Stimulated activated naive B cell treated with anti-CD40 and anti-IgM and Interleukin-4, amounts not matched to agents 10 μg/mL and 1 μg/mL and 100 μg/mL, for 72 hours (primary cell): ENCODE data around the gene MGME1.

Experiments used
- ATAC-seq, 2 donors: fragments of 150-1000 bp; cut with Tn5 transposase; replicated peaks; 2 replicates each; pipeline ENCODE4 v1.10.0; 2021; ENCODE audit warnings: moderate library complexity in 1 of 2
- DNase-seq: peaks from one replicate; pipeline ENCODE4 v3.0.0; 2021
- H3K27ac Mint-ChIP-seq: one replicate; pipeline ENCODE4 v1.8.0; 2022; ENCODE audit warnings: mild to moderate bottlenecking, mixed read lengths
- H3K27me3 Mint-ChIP-seq, 2 donors: one replicate each; pipeline ENCODE4 v1.8.0; 2022; ENCODE audit warnings: mixed read lengths in 2 of 2
- H3K36me3 Mint-ChIP-seq, 2 donors: one replicate each; pipeline ENCODE4 v1.8.0; 2022; ENCODE audit warnings: mixed read lengths in 2 of 2, mild to moderate bottlenecking in 1 of 2
- H3K4me1 Mint-ChIP-seq, 2 donors: one replicate each; pipeline ENCODE4 v1.8.0; 2022; ENCODE audit warnings: mixed read lengths in 2 of 2, mild to moderate bottlenecking in 1 of 2
- H3K4me3 Mint-ChIP-seq, 2 donors: one replicate each; pipeline ENCODE4 v1.8.0; 2022; ENCODE audit warnings: mild to moderate bottlenecking in 2 of 2, mixed read lengths in 2 of 2, moderate library complexity in 1 of 2
- H3K9me3 Mint-ChIP-seq, 2 donors: one replicate each; pipeline ENCODE4 v1.8.0; 2022; ENCODE audit warnings: mixed read lengths in 2 of 2, mild to moderate bottlenecking in 1 of 2

Gene MGME1

DNA sequence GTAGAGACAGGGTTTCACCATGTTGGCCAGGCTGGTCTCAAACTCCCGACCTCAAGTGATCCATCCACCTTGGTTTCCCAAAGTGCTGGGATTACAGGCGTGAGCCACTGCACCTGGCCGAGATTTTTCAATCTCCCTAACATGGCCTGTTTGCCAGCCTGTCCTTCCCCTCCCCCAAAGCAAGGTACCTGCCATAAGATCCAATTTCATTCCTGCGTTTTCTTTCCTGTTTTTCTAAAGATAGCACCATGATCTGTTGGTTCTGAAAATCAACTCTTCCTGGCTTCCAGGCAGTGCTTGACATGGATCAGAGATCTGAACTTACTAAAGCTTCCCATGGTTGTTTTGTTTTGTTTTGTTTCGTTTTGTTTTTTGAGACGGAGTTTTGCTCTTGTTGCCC, 7.5 kb downstream of the MGME1 start:
- Mint-ChIP-seq H3K4me3 (no peak overlapping the region), H3K27ac (no peak overlapping the region), H3K4me1 (peaks cover 23 to 48% of the 10 kb centered on the region in 2 donors), H3K27me3 (no peaks in the 10 kb centered on the region), H3K36me3 (peaks cover 44 to 45% of the 10 kb centered on the region in 2 donors), H3K9me3 (no peaks in the 10 kb centered on the region)
- DNase-seq (no peak), ATAC-seq (no peak)

DNA sequence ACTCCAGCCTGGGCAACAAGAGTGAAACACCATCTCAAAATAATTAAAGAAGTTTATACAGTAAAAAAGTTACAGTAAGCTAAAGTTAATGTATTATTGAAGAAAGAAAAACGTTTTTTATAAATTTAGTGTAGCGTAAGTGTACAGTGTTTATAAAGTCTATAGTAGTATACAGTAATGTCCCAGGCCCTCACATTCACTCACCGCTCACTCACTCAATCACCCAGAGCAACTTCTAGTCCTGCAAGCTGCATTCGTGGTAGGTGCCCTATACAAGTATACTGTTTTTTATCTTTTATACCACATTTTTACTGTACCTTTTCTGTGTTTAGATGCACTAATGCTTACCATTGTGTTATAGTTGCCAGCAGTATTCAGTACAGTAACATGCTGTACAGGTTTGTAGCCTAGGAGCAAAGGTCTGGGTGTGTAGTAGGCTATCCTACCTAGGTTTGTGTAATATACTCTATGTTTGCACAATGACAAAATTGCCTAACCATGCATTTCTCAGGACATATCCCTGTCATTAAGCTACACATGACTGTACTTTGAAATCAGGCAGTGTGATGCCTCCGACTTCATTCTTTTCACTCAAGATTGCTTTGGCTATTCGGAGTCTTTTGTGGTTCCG, 16.7 kb downstream of the MGME1 start:
- Mint-ChIP-seq H3K4me1 (peaks cover 6 to 20% of the 10 kb centered on the region in 2 donors), H3K27ac (no peak overlapping the region), H3K9me3 (no peaks in the 10 kb centered on the region), H3K4me3 (no peak overlapping the region), H3K36me3 (peaks cover 21 to 46% of the 10 kb centered on the region in 2 donors), H3K27me3 (no peaks in the 10 kb centered on the region)
- DNase-seq (no peak), ATAC-seq (no peak)

DNA sequence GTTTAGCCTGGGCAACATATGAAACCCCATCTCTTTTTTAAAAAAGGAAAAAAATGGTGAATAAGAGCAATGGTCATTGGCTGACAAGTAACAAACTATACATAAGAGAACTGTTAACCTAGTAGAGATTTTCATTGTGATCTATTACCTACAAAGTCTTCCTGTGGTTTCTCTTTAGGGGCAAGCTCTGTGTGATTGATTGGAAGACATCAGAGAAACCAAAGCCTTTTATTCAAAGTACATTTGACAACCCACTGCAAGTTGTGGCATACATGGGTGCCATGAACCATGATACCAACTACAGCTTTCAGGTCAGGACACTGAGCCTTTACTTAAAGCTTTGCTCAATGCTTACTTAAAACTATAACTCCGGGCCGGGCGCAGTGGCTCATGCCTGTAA, 19.2 kb downstream of the MGME1 start:
- ATAC-seq: no peak
- H3K9me3 Mint-ChIP-seq: no peaks in the 10 kb centered on the region
- no peaks in the 10 kb centered on the region for H3K27me3 Mint-ChIP-seq
- peaks cover 8 to 22% of the 10 kb centered on the region in 2 donors for H3K4me1 Mint-ChIP-seq
- DNase-seq: no peak
- H3K4me3 Mint-ChIP-seq: no peak overlapping the region
- H3K36me3 Mint-ChIP-seq: peaks cover 13 to 43% of the 10 kb centered on the region in 2 donors
- no peak overlapping the region for H3K27ac Mint-ChIP-seq

DNA sequence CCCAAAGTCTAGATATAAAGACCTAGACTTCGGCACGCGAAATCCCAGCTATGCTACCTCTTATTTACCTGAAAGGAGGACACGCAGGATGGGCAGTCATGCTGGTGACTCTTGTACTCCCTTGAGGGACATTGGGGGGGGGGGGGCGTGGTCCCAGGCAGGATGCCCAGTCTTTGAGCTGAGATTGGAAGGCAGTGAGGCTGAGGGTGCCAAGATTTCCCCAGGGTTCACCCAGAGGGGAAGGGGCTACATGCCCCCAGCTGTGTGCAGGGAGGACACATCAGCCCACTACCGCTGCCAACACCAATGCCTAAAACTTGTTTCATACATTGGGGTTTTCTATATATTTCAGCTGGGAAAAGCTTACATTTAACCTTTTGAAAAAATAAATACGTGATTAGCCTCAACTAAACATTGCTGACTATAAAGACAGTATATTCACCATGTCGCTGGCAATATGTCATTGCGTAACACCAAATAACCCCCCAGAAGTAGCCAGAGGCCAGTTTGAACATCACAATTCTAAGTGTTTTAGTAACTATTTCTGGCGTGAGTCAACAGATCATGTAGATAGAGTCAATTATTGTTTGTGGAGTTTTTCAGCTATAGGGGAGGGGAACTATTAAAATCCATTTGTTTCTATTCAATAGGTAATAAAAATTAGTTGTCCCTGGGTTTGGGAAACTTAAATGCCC, 21.6 kb downstream of the MGME1 start:
- Mint-ChIP-seq H3K36me3 (peaks cover 7 to 34% of the 10 kb centered on the region in 2 donors), H3K27ac (no peak overlapping the region), H3K4me1 (peaks cover 9 to 18% of the 10 kb centered on the region in 2 donors), H3K27me3 (no peaks in the 10 kb centered on the region), H3K4me3 (no peak overlapping the region), H3K9me3 (no peaks in the 10 kb centered on the region)
- DNase-seq (no peak), ATAC-seq (no peak)

DNA sequence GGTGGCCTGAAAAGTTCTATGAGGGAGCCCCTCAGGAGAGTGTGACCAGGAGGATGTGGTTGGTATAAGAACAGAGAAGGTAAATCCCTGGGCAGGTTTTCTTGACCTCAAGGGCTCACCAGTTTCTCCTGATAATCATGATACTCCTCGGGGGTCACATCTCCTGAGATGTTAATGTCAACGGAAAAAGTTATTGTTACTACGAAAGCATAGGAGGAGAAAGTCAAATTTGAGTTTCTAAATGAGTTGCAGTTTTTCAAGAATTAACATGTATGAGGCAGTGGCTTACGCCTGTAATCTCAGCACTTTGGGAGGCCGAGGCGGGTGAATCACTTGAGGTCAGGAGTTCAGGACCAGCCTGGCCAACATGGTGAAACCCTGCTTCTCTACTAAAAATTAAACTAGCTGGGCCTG, 23.4 kb downstream of the MGME1 start:
- Mint-ChIP-seq H3K27ac (peak overlapping the region; percentile 86), H3K4me3 (peak overlapping the region; percentile 39 to 67), H3K4me1 (peaks cover 16 to 31% of the 10 kb centered on the region in 2 donors), H3K36me3 (peaks cover 7 to 34% of the 10 kb centered on the region in 2 donors), H3K27me3 (no peaks in the 10 kb centered on the region), H3K9me3 (no peaks in the 10 kb centered on the region)
- ATAC-seq (peak; percentile 83 to 84), DNase-seq (peak; percentile 44)

DNA sequence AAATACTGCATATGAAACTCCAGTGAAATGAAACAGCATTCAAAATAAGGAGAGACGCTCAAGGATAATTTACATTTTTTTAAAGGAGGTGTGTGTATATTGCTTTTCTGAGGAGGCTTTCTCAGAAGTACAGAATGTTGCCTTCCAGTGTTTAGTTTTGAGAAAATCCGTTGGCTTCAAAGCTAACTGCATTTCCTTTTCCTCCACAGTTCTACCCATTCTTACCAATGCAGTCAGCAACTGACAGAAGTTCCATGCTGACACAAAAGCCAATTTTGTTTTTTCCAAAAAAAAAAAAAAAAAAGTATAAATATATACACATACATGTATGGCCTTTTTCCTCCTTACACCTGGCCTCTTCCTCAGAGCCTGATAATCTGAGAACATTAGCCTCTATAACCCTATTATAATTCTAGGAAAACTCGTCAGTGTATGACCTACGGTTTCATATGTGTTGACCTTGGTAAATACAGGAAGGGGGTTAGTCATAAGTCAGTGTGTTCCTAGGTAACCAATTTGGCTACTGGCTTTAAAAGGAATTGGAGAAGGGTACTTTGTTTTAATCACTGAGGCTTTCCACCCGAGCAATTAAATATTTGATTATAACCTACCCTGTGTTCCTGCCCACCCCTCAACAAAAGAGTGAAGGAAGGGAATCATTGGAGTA, 24.2 kb downstream of the MGME1 start:
- ATAC-seq: no peak
- Mint-ChIP-seq H3K4me1 (peaks cover 21 to 36% of the 10 kb centered on the region in 2 donors), H3K9me3 (no peaks in the 10 kb centered on the region), H3K27ac (peak overlapping the region; percentile 75), H3K27me3 (no peaks in the 10 kb centered on the region), H3K4me3 (no peak overlapping the region), H3K36me3 (peaks cover 2 to 29% of the 10 kb centered on the region in 2 donors)
- no peak for DNase-seq

DNA sequence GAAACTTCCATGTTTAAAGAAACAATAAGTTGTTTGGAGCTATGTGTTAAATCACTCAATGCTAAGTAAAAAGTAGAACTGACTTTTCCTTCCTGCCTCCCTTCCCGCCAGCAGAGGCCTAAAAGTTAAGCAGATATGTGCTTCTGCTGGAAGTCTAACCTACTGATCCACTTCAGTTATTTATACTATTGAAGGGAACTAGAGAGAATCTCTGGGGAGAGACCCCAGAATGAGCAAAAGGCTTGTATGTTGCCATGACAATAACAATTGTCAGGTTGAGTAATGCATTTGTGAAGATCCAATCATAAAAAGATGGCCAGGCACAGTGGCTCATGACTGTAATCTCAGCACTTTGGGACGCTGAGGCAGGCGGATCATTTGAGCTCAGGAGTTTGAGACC, 24.7 kb downstream of the MGME1 start:
- peaks cover 0 to 24% of the 10 kb centered on the region in 2 donors for H3K36me3 Mint-ChIP-seq
- peaks cover 24 to 40% of the 10 kb centered on the region in 2 donors for H3K4me1 Mint-ChIP-seq
- H3K27ac Mint-ChIP-seq: peak overlapping the region; percentile 37
- H3K9me3 Mint-ChIP-seq: no peaks in the 10 kb centered on the region
- no peak for ATAC-seq
- no peak overlapping the region for H3K4me3 Mint-ChIP-seq
- DNase-seq: no peak
- H3K27me3 Mint-ChIP-seq: no peaks in the 10 kb centered on the region

DNA sequence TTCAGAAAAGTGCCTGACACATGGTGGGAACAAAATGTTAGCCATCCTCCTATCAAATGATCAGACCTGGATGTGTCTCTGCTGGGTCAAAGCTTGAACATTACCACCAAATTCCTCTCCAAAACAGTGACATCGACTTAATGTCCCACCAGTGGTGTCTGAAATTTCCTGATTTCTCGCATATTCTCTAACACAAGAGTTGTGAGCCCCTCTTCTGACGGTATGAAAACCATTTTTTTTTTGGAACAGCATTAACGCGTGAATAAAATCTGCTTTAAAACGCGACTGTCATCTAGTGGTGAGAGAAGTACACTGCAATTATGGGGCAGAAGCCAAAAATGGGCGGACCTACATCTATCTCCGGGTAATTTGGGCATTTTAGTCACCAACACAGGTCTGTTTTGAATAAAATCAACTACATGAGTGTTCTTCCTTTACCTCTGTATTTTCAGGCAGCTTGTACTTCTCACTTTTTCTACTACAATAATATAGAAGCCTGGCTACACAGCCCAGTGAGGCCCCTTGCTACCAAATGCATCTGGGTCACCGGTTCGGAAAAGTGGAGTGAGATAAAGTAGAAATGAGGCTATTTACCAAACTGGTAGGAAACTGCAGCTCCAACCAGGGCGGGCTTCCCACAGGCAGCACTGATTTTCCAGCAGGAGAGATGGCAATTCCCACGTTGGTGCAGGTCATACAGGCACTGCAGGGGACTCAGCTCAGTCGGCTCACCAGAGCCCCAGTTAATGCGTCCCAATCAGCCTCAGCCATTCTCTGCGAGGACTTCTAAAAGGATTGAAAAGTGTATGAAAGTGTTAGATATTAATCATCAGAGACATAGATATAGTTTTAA, 27.4 kb downstream of the MGME1 start:
- no peaks in the 10 kb centered on the region for H3K9me3 Mint-ChIP-seq

DNA sequence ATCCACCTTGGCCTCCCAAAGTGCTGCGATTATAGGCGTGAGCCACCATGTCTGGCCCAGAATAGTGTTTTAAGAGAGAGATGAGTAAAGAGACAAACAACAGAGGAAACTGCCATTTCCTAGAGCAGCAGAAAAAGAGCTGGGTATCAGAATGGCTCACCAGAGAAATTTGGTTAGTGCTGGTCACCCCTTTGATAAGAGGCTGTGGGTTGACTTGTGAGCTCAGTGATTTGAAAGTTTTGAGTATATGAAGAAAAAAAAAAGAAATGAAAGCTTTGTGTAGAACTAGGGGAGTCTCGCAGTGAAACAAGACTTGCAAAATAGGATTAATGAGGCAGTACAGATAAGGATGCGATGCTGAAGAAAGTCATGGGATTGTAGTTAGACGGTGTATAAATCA, 29.6 kb downstream of the MGME1 start:
- Mint-ChIP-seq H3K27me3 (no peaks in the 10 kb centered on the region), H3K4me1 (peaks cover 25 to 32% of the 10 kb centered on the region in 2 donors), H3K27ac (peak overlapping the region; percentile 2), H3K36me3 (no peaks in the 10 kb centered on the region), H3K9me3 (no peaks in the 10 kb centered on the region), H3K4me3 (no peak overlapping the region)
- ATAC-seq (peak; percentile 31 to 38), DNase-seq (no peak)

More for the DNA sequence above, 27.4 kb downstream of the MGME1 start:
- Mint-ChIP-seq H3K27me3 (no peaks in the 10 kb centered on the region), H3K27ac (no peak overlapping the region), H3K4me1 (peaks cover 30 to 43% of the 10 kb centered on the region in 2 donors), H3K4me3 (no peak overlapping the region), H3K36me3 (peaks cover 0 to 7% of the 10 kb centered on the region in 2 donors)
- peak; percentile 49 for DNase-seq
- ATAC-seq: peak; percentile 44 to 49

DNA sequence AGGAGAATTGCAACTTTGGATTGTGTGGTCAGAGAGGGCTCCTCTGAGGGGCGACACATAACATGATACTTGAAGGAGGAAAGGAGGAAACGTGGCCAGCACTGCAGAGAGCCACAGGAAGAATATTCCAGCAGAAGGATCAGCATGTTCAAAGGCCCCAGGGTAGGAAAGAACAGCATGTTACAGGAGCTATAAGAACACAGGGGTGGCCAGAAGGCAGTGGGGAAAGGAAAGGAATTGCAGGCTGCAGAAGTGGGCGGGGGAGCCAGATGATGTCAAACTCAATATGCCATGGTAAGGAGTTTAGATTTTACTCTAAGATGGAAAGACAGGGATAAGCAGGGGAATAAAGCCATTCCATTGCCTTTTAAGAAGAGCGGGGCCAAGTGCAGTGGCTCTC, 30.7 kb downstream of the MGME1 start:
- Mint-ChIP-seq H3K9me3 (no peaks in the 10 kb centered on the region), H3K4me3 (no peak overlapping the region), H3K27ac (peak overlapping the region; percentile 6), H3K27me3 (no peaks in the 10 kb centered on the region), H3K4me1 (peaks cover 31 to 40% of the 10 kb centered on the region in 2 donors), H3K36me3 (no peaks in the 10 kb centered on the region)
- DNase-seq: no peak
- no peak for ATAC-seq

DNA sequence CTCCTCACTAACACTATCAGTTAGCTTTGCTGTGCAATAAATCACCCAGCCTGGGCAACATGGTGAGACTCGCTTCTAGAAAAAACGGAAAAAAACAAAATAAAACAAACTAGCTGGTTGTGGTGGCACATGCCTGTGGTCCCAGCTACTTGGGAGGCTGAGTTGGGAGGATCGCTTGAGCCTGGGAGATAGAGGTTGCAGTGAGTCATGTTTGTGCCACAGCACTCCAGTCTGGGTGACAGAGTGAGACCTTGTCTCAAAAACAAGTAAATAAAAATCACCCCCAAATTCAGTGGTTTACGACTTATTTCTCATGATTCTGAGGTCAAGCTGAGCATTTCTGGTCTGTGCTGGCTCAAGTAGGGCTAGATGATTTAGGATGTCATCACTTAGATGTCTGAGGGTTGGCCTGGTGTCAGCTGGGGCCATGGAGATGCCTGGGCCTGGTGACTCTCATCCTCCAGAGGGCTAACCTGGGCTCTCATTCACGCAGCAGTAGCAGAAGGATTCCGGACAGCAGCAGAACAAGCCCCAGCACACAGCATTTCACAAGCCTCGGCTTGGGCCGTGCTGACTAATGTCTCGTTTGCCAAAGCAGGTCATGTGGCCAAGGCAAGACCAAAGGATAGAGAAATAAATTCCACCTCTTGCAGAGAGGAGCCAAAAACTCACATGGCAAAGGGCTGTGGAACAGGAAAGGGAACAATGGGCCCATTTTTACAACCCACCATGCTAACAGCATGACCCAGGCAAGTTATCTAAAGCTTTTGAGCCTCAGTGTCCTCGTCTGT, 32.5 kb downstream of the MGME1 start:
- Mint-ChIP-seq H3K4me3 (no peak overlapping the region), H3K4me1 (peaks cover 40 to 49% of the 10 kb centered on the region in 2 donors), H3K27ac (peak overlapping the region; percentile 59), H3K27me3 (no peaks in the 10 kb centered on the region), H3K9me3 (no peaks in the 10 kb centered on the region), H3K36me3 (no peaks in the 10 kb centered on the region)
- ATAC-seq (no peak), DNase-seq (no peak)

DNA sequence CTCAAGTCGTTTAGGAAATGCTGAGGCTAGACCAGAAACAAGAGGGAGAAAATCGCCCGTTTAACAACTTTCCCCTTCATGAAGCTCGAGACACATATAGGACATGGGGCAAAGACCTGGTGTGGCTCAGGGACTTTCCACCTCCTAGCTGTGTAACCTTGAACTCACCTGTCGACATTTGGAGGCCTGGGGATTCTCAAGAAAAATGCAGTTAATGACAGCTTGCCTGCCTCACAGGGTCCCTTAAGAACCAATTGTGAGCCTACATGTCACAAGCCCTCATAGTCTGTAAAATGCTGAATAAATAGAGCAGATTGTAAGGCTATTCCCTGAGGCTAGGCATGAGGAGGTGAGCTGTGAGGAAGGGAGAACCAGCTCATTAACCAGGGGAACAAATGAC, 35.1 kb downstream of the MGME1 start:
- H3K27ac Mint-ChIP-seq: peak overlapping the region; percentile 97
- no peaks in the 10 kb centered on the region for H3K9me3 Mint-ChIP-seq
- DNase-seq (peak; percentile 65), ATAC-seq (peak; percentile 77 to 84)
- H3K4me3 Mint-ChIP-seq: peak overlapping the region; percentile 70 to 71
- no peaks in the 10 kb centered on the region for H3K27me3 Mint-ChIP-seq
- no peaks in the 10 kb centered on the region for H3K36me3 Mint-ChIP-seq
- peaks cover 28 to 47% of the 10 kb centered on the region in 2 donors for H3K4me1 Mint-ChIP-seq

DNA sequence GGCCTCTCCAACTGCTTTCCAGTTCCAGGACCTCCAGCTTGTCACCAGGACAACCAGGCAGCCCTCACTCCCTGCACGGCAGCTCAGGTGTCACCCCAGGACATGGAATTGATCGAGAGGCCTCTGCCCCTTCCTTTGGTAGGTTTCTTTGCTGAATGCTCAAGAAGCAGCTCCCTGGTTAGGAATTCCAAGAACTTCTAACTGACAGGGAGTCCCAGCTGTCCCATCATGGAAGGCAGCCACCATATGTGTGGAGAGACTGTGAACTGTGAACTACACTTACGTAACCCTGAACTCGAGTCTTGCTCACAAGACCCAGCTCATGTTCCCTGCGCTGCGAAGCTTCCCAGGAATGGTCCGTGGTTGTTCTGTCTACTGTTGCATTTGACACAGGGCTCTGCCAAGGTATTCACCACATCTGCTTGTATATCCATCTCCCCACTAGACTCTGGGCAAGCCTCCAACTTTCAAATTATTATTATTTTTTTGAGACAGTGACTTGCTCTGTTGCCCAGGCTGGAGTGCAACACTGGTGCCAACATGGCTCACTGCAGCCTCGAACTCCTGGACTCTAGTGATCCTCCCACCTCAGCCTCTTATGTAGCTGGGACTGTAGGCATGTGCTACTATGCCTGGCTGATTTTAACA, 35.7 kb downstream of the MGME1 start:
- ATAC-seq: no peak
- peak overlapping the region; percentile 97 for H3K27ac Mint-ChIP-seq

More for the DNA sequence above, 35.7 kb downstream of the MGME1 start:
- peak overlapping the region; percentile 49 to 72 for H3K4me3 Mint-ChIP-seq
- no peaks in the 10 kb centered on the region for H3K9me3 Mint-ChIP-seq
- H3K27me3 Mint-ChIP-seq: no peaks in the 10 kb centered on the region
- DNase-seq: no peak
- H3K4me1 Mint-ChIP-seq: peaks cover 25 to 47% of the 10 kb centered on the region in 2 donors
- H3K36me3 Mint-ChIP-seq: no peaks in the 10 kb centered on the region
